CD4-positive, alpha-beta T cell treated with Interleukin-15 for 1 hour (primary cell): ENCODE results near the gene SCAMP2.

Experiments used
- DNase-seq: peaks from one replicate; pipeline ENCODE4 v3.0.0-alpha.2; 2020

Gene SCAMP2

DNA sequence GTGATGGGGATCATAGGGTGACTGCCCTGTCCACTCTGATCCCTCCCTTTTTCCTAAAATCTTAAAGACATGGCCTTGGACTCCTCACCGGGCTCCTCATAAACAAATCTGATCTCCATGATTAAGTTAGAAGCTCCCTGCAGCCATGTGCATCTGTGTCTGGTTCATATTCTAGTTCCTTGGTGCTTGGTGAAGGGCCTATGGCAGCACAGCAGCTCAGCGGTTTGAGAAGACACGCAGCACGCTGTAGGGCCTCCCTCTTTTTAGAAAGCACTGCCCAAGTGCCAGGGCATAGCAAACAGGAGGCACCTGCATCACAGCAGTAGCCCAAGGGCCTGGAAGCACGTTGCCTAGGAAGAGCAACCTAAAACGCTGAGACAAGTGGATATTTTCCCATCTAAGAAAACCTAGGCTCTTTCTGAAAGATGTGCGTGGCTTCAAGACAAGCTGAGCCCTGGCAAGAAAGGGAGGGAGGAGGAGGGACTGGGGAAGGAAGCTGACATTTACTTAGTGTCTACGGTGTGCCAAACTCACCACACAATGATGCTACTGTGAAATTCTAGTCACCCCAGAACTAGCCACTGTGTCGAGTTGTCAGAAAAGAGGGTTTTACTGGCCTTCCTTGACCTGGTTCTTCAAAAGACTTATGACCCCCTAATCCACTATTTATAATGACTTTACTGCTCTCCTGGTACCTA is 15.3 kb downstream of the SCAMP2 start:
- no peak for DNase-seq

- no peak for DNase-seq
Observed at GRCh38 chr15:74857082-74857655, 16.0 kb downstream of the SCAMP2 start.

- DNase-seq = no peak
Observed at GRCh38 chr15:74856537-74856936, 16.6 kb downstream of the SCAMP2 start.

GRCh38 chr15:74855857-74856256 is 17.3 kb downstream of the SCAMP2 start:
- DNase-seq = no peak

- no peak for DNase-seq
Observed at GRCh38 chr15:74854453-74855022, 18.6 kb downstream of the SCAMP2 start.

DNA sequence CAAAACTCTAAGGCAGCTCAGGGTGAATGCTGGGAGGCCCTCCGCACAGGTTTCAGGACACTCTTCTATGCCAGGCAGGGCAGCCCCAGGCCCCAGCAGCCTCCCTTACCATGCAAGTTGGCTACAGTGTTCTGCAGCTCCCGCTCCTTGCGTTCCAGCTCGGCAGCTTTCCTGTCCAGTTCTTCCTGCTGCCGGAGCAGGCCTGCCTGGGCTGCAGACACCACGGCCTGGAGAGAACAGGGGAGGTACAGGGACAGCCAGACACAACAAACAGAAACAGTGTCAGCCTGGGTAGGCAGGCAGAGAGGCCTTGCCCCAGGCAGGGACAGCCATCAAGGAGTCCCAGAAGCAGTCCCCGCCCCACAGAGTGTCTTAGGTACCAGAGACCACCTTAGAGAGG is 21.2 kb downstream of the SCAMP2 start:
- no peak for DNase-seq

GRCh38 chr15:74850393-74850792 is 22.8 kb downstream of the SCAMP2 start:
- DNase-seq = no peak

GRCh38 chr15:74847432-74847831 is 25.7 kb downstream of the SCAMP2 start:
- DNase-seq = no peak

DNA sequence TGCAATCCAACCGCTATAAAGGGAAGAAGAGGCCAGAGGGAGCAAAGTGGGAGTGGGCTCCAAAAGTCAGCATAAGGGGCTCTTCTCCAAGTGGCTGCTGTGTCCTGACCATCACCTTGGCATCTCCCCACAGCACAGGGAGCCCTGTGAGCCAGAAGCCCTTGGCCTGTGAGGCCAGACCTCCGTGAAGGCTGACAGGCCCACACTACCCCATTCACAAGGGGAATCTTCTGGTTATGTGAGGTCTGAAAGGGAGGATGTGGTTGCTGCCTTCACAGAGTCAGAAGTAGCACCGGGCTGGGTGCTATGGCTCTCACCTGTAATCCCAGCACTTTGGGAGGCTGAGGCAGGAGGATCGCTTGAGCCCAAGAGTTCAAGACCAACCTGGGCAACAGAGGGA is 27.6 kb downstream of the SCAMP2 start:
- no peak for DNase-seq

- DNase-seq = peak; percentile 34
Observed at GRCh38 chr15:74845208-74845568, 28.0 kb downstream of the SCAMP2 start.

DNA sequence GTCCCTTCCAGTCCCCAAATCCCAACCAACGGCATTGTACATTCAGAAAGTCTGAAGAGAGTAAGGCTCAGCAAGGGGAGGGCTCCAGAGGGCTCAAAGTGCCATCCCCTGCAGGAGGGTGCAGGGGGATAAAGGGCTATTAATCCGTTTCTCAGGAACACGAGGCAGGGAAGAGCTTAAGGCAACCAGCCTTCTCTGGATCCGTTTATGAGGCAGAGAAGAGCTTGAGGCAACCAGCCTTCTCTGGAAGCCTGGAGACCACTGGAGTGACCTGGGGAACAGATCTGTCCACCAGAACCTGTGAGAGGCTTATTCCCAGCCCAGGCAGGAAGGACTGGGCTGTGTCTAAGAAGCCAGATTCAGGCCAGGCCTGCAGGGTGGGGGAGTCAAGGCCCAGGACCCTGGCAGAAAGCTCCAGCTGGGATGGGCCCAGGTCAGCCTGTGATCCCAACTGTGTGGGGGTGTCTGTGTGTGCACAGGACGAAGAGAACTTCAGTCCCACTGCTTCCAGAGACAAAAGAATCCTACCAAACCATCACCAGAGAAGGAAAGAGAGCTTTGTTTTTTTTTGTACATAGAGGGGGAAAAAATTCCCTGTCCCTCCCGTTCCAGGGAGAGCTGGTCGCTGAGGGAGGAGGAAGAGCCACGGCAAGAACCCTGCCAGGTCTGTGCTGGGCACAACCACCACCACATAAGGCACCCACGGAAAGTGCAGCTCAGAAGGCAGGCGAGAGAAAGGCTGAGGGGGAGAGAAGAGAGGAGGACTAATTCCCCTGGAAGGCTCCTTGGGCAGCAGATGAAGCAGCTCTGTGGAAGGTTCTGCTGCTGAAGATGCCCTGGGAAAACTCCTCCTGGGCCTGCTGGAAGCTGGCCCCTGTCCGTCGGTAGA is 28.6 kb downstream of the SCAMP2 start:
- DNase-seq = no peak

DNA sequence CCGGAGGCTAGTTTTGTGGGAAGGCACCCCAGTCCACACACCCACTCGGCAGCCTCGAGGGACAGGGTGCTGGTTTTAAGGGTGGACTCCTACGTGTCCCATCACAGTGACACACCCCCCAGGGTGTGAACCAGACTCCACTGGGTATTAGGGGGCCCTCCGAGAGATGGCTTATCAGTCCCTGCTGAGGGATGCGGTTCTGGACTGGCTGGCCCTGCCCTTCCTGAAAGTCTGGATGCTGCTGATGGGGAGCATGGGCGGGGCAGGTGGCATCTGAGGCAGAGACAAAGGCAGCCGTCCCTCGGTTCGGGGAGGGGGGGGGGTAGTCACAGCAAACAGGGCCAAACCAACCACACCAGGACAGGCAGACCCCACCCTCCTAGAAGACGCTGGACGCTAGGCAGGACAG is 29.3 kb downstream of the SCAMP2 start:
- DNase-seq = no peak

DNA sequence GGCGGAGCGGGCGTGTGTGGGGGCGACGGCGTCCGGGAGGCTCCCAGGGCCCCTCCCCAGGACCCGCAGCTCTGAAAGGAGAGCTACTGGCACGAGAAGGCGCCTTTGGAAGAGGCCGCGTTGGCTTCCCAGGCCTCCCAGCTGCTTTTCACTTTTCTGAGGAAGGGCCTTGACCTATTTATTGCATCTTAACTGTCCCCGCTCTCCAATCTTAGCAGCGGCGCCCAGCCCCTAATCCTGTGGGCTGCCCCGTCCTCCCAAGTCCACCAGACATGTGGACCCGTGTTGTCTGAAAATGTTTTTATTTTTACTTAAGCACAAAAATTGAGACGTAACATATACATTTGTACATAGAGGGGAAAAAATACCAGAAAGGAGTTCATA is 29.7 kb downstream of the SCAMP2 start:
- no peak for DNase-seq

- peak; percentile 91 for DNase-seq
Observed at GRCh38 chr15:74842581-74843444, 30.4 kb downstream of the SCAMP2 start, which contains the start of gene ULK3. TSS of gene ULK3 (minus strand) at chr15:74843156. CDS start at chr15:74843105, 51 bp downstream.

DNA sequence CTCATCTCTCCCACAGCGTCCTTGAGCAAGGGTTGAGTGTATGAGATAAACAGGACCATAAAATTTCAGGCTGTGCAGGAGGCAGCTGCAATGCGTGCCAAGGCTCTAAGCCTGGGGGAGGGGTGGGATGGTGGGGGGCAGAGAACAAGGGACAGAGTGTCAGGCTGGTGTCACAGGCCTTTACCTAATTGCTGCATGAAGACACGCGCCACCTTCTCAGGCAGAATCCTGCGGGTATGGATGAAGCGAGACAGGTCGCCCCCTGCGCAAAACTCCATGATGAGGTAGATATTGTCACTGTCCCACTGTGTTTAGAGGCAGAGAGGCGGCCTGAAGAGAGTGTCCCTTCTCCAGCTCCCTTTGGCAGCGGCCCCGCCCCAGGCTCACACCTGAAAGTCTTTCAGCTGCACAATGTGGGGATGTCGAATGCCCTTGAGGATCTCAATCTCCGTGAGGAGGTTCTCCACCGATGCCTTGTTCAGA is 31.2 kb downstream of the SCAMP2 start:
- no peak for DNase-seq

GRCh38 chr15:74840851-74841775 is 32.1 kb downstream of the SCAMP2 start:
- no peak for DNase-seq

DNA sequence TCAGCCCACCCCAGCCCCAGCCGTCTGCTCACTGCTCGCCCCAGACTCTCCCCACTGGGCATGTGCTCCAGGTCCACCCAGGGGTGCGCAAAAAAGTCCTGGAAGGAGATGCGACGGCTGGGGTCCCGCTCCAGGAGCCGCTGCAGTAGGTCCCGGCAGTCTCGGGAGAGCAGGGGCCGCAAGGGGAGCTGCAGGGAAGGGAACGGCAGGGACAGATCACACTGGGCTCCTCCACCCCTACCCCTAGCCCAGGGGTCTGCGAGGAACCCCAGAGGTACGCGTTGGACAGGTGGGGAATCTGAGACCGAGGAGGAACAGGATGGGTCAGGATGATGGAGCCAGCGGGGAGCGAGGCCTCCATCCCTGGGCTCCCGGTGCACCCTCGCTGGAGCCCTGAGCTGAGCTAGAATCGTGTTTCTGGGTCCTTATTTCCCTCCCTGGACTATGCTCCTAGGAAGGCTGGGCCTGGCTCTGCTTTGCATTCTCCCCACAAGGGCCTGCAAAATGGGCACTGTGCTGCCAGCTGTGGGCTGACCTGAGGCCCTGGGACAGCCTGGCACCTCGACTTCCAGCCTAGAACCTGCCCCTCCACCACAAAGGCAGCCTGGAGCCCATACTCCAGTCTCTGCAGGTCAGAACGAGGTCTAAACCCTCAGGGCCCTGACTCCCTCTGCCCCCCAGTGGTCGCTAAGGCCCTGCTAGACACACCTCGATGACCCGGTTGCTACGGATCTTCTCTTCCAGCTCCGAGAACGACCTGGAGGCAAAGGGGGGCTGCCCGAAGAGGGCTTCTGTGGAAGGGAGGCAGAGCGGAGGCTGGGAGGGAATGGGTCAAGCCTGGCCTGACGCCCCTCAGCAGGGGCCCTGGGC is 33.4 kb downstream of the SCAMP2 start:
- DNase-seq = no peak

DNA sequence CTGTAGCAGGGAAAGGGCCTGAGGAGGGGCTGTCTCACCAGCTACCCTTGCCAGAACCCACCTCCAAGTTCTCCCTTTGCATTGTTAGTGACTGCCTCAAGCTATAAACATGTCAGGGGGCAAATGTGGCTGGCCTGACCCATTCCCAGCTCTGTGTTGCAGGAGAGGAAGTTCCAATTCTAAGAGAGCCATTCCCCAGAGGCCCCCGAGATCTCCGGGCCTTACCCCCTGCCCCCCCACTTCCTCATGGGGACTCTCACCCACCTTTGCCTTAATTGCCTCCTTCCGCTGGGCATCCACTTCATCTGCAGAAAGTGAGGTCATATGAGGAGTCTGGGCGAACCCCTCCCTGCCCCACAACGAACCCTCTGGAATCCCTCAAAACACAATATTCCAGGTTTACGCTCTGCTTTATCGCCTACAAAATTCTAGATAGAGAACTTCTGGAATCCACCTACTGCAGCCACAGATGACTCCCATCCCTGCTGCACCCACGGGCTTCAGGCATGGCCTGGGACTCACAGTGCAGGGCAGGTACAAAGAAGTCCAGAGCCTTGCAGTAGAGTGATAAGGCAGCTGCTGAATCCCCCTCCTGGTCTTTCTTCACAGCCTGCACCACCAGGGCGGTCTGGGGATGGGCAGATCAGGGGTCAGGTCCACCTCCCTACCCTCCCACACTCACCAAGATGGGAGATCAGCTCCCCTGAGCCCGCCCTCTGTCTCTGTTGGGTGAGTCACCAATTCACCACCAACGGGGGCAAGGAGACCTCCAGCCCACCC is 34.2 kb downstream of the SCAMP2 start:
- DNase-seq = no peak

GRCh38 chr15:74838137-74838516 is 35.0 kb downstream of the SCAMP2 start:
- no peak for DNase-seq
